Naive thymus-derived CD4-positive, alpha-beta T cell (primary cell): ENCODE results near the gene WDR26. TPM values are rescaled to one million over a fixed set of nuclear protein-coding genes. Genes with fewer than 3 reads are reported as not detected.
A peak's percentile ranks its signal among the peaks of the same experiment; 100 is the strongest.
"Not testable (repeated sequence)": the region's sequence is repeated elsewhere in the genome, so short reads cannot be mapped to it uniquely, and the experiment has no call there.

Experiments used
- ATAC-seq: fragments of 150-1000 bp; cut with Tn5 transposase; 2 replicates; pipeline ENCODE4 v1.10.0; 2021; ENCODE audit warnings: mild to moderate bottlenecking, moderate library complexity
- CTCF ChIA-PET: fragments of 350-600 bp; sonication (Branson Sonifier 250); formaldehyde crosslinking; loops from one replicate; lab custom pipeline; 2021; ENCODE audit warnings: antibody characterized with exemption; lab: Charles Lee
- POLR2A ChIA-PET: fragments of 350-600 bp; sonication (Branson Sonifier 250); formaldehyde crosslinking; loops from one replicate; lab custom pipeline; 2021; ENCODE audit warnings: antibody characterized with exemption, inconsistent platforms; lab: Charles Lee
- DNase-seq, 9 donors: peaks; one replicate each; pipeline versions ENCODE4 v3.0.0 to v3.0.0-alpha.2; 2020 to 2022; ENCODE audit warnings: mixed read lengths in 1 of 9
- H3K27ac ChIP-seq: one replicate; pipeline ENCODE4 v1.7.0; 2013; ENCODE audit warnings: mild to moderate bottlenecking, low read depth, low read length, moderate library complexity
- H3K27me3 ChIP-seq, 2 donors: one replicate each; pipeline ENCODE4 v1.7.0; 2013; ENCODE audit warnings: low read length in 2 of 2, mild to moderate bottlenecking in 2 of 2, moderate library complexity in 2 of 2; ENCODE audit not compliant: control insufficient read depth in 2 of 2, insufficient read depth in 2 of 2
- H3K36me3 ChIP-seq, 3 experiments: 1 replicate in 2 of 3; 2 replicates in 1 of 3; pipeline ENCODE4 v1.7.0; 2013; ENCODE audit warnings: low read length in 3 of 3, mild to moderate bottlenecking in 3 of 3, moderate library complexity in 1 of 3; ENCODE audit not compliant: insufficient read depth in 3 of 3, control insufficient read depth in 2 of 3
- H3K4me1 ChIP-seq, 2 donors: one replicate each; pipeline ENCODE4 v1.7.0; 2013; ENCODE audit warnings: low read length in 2 of 2, mild to moderate bottlenecking in 2 of 2, moderate library complexity in 1 of 2; ENCODE audit not compliant: control insufficient read depth in 2 of 2, insufficient read depth in 2 of 2
- H3K4me3 ChIP-seq: 2 replicates; pipeline ENCODE4 v1.7.0; 2013; ENCODE audit warnings: mild to moderate bottlenecking, low read length
- H3K9me3 ChIP-seq, 3 experiments: 1 replicate in 2 of 3; 2 replicates in 1 of 3; pipeline ENCODE4 v1.7.0; 2013; ENCODE audit warnings: low read length in 3 of 3; ENCODE audit not compliant: control insufficient read depth in 2 of 3
- H3K27ac Mint-ChIP-seq, 9 donors: one replicate each; pipeline ENCODE4 v1.8.0; 2020 to 2022; ENCODE audit warnings: mixed read lengths in 9 of 9, mild to moderate bottlenecking in 8 of 9, moderate library complexity in 5 of 9, inconsistent platforms in 2 of 9
- H3K27me3 Mint-ChIP-seq, 5 donors: one replicate each; pipeline ENCODE4 v1.8.0; 2021 to 2022; ENCODE audit warnings: mixed read lengths in 5 of 5, mild to moderate bottlenecking in 1 of 5
- H3K36me3 Mint-ChIP-seq, 5 donors: one replicate each; pipeline ENCODE4 v1.8.0; 2020 to 2022; ENCODE audit warnings: mixed read lengths in 5 of 5, mild to moderate bottlenecking in 3 of 5, inconsistent platforms in 1 of 5
- H3K4me1 Mint-ChIP-seq, 7 donors: one replicate each; pipeline ENCODE4 v1.8.0; 2020 to 2022; ENCODE audit warnings: mixed read lengths in 7 of 7, mild to moderate bottlenecking in 3 of 7, inconsistent platforms in 1 of 7
- H3K4me3 Mint-ChIP-seq, 10 donors: one replicate each; pipeline ENCODE4 v1.8.0; 2020 to 2022; ENCODE audit warnings: mild to moderate bottlenecking in 10 of 10, mixed read lengths in 10 of 10, moderate library complexity in 6 of 10, inconsistent platforms in 2 of 10
- H3K9me3 Mint-ChIP-seq, 11 donors: one replicate each; pipeline ENCODE4 v1.8.0; 2020 to 2022; ENCODE audit warnings: mixed read lengths in 11 of 11, mild to moderate bottlenecking in 4 of 11, inconsistent platforms in 1 of 11, moderate library complexity in 1 of 11
- intact Hi-C, 2 donors: fragments of 100-400 bp; cut with micrococcal nuclease; formaldehyde crosslinking; loops; one replicate each; pipeline ENCODE4 v1.15.1; 2023
- polyA plus RNA-seq, 2 donors: library from polyadenylated mRNA; unstranded; fragments of 300-500 nt; fragmentation: Illumina TruSeq; gene quantifications; one replicate each; pipeline ENCODE4 v1.2.3, GENCODE V29; 2021
- total RNA-seq, 6 experiments: library from RNA in 5 of 6; stranded (reverse) in 5 of 6; gene quantifications; 1 replicate in 5 of 6; 2 replicates in 1 of 6; pipeline ENCODE4 v1.2.3 and lab custom pipeline; 2021 to 2026

Gene WDR26
- total and polyA plus RNA-seq, 7 experiments from 2014 or later, result 1.7 to 164 (median 99.9) TPM

DNA sequence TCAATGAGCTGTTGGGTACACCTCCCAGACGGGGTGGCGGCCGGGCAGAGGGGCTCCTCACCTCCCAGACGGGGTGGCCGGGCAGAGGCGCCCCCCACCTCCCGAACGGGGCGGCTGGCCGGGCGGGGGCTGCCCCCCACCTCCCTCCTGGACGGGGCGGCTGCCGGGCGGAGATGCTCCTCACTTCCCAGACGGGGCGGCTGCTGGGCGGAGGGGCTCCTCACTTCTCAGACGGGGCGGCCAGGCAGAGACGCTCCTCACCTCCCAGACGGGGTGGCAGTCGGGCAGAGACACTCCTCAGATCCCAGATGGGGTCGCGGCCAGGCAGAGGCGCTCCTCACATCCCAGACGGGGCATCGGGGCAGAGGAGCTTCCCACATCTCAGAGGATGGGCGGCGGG, 84.9 kb downstream of the WDR26 start:
- DNase-seq, H3K27me3 ChIP-seq, H3K9me3 Mint-ChIP-seq, ATAC-seq, H3K9me3 ChIP-seq, H3K4me3 Mint-ChIP-seq, POLR2A ChIA-PET, H3K4me3 ChIP-seq, CTCF ChIA-PET, H3K27ac Mint-ChIP-seq, H3K36me3 ChIP-seq, H3K27ac ChIP-seq, H3K27me3 Mint-ChIP-seq: not testable (repeated sequence)
- Mint-ChIP-seq H3K4me1 (peaks cover 0 to 33% (median 27%) of the 10 kb centered on the region in 7 donors), H3K36me3 (peaks cover 0 to 10% (median 0%) of the 10 kb centered on the region in 5 donors)
- H3K4me1 ChIP-seq, result peaks cover 3 to 12% of the 10 kb centered on the region in 2 donors
- intact Hi-C loops, result loop anchor here in 1 of 2 donors (10.0 kb wide), 1 partner anchor 275 kb away; no protein-coding TSS in a partner anchor

DNA sequence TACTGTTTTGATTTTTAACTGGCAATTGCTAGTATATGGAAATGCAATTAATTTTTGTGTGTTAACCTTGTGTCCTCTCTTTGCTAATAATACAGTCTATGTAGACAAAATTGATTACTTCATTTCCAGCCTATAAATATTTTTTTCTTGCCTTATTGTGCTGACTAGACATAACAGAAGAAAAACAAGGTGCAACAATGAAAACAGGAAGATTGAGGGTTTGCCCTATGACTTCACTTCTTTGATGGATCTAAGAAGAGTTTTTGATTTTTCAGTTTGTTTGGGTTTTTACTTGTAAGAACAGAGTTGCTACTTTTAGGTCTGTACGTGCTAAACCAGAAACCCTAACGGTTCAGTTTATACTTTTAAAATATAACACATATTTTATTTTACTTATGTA, 86.5 kb downstream of the WDR26 start:
- no peak overlapping the region for H3K27ac ChIP-seq
- intact Hi-C loops, result no loop called here
- peaks cover 0 to 17% (median 6%) of the 10 kb centered on the region in 11 donors for H3K9me3 Mint-ChIP-seq
- DNase-seq (peak in 5 of 9 donors; percentile 24 to 56 (median 37)), ATAC-seq (peak; percentile 64)
- peaks cover 0 to 28% (median 20%) of the 10 kb centered on the region in 7 donors for H3K4me1 Mint-ChIP-seq
- ChIA-PET POLR2A (interaction anchor here (0.7 kb wide), 1 partner anchor 9 kb away, joined by 3 read pairs; no protein-coding TSS in a partner anchor), CTCF (no interaction called here)
- H3K9me3 ChIP-seq, result peaks cover 0 to 13% (median 0%) of the 10 kb centered on the region in 3 experiments
- no peak overlapping the region for H3K4me3 ChIP-seq
- H3K36me3 Mint-ChIP-seq, result peaks cover 0 to 17% (median 0%) of the 10 kb centered on the region in 5 donors
- peaks cover 3 to 12% of the 10 kb centered on the region in 2 donors for H3K4me1 ChIP-seq
- H3K27me3 ChIP-seq, result peaks cover 0 to 3% of the 10 kb centered on the region in 2 donors
- H3K27me3 Mint-ChIP-seq, result peaks cover 0 to 3% (median 0%) of the 10 kb centered on the region in 5 donors
- no peaks in the 10 kb centered on the region for H3K36me3 ChIP-seq
- peak overlapping the region in 8 of 10 donors; percentile 10 to 65 (median 53) for H3K4me3 Mint-ChIP-seq
- H3K27ac Mint-ChIP-seq, result peak overlapping the region in 8 of 9 donors; percentile 6 to 90 (median 68)

DNA sequence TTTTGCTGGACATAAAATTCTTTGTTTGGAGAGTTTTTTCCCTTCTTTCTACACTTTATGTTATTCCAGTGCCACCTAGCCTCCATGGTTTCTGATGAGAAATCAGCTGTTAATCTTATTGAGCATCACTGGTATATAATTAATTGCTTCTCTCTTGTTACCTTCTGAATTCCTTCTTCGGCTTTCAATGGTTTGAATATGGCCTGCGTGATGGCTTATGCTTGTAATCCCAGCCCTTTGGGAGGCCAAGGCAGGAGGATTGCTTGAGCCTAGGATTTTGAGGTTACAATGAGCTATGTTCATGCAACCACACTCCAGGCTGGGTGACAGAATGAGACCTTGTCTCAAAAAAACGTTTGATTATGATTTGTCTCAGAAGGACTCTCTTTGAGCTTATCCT, 90.9 kb downstream of the WDR26 start:
- Mint-ChIP-seq H3K27me3 (peaks cover 0 to 9% (median 0%) of the 10 kb centered on the region in 5 donors), H3K36me3 (peaks cover 0 to 26% (median 0%) of the 10 kb centered on the region in 5 donors), H3K9me3 (peaks cover 0 to 27% (median 6%) of the 10 kb centered on the region in 11 donors), H3K4me1 (peaks cover 2 to 35% (median 21%) of the 10 kb centered on the region in 7 donors), H3K27ac (peak overlapping the region in 2 of 9 donors; percentile 21 to 69), H3K4me3 (no peak overlapping the region)
- Histone ChIP-seq H3K36me3 (no peaks in the 10 kb centered on the region), H3K27ac (no peak overlapping the region), H3K4me3 (no peak overlapping the region), H3K4me1 (peaks cover 3 to 13% of the 10 kb centered on the region in 2 donors), H3K27me3 (peaks cover 0 to 3% of the 10 kb centered on the region in 2 donors), H3K9me3 (peaks cover 0 to 13% (median 0%) of the 10 kb centered on the region in 3 experiments)
- ATAC-seq (no peak), DNase-seq (peak in 1 of 9 donors; percentile 23)
- POLR2A ChIA-PET, result interaction anchor here (1.6 kb wide), 1 partner anchor 10 kb away, joined by 4 read pairs; no protein-coding TSS in a partner anchor
- intact Hi-C loops, result no loop called here
- CTCF ChIA-PET, result interaction anchor here (0.6 to 0.8 kb wide), 3 partner anchors 18 to 154 kb away, joined by 3 to 4 read pairs (median 3); no protein-coding TSS in a partner anchor

DNA sequence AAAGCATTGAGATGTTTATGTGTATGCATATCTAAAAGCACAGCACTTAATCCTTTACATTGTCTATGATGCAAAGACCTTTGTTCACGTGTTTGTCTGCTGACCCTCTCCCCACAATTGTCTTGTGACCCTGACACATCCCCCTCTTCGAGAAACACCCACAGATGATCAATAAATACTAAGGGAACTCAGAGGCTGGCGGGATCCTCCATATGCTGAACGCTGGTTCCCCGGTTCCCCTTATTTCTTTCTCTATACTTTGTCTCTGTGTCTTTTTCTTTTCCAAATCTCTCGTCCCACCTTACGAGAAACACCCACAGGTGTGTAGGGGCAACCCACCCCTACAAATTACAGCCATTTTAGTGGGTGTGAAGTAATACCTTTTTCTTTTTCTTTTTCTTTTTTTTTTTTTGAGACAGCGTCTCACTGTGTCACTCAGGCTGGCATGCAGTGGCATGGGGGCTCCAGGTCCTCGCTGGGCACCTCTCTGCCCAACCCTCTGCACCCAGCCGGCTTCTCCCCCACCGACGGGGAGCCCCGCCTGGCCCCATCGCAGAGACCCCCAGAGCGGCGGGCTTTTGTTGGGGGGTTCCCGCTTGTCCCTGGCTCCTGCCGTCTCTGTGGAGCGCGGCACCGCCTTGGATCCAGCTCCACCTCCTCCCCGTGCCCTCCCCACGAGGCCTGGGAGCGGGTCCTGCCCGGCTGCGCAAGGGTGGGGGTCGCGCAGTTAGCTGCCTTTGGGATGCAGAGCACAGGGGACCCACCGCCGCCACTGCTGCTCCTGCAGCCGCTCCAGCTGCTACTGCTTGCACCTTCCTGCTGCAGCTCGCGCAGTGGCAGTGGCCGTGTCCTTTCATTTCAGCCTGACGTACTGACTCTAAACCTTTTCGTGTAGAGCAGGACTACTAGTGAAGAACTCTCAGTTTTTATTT, 93.9 kb downstream of the WDR26 start:
- H3K27me3 ChIP-seq, H3K4me1 ChIP-seq, H3K27me3 Mint-ChIP-seq, H3K36me3 ChIP-seq, CTCF ChIA-PET: not testable (repeated sequence)
- peak overlapping the region in 3 of 9 donors; percentile 16 to 46 (median 18) for H3K27ac Mint-ChIP-seq
- H3K9me3 ChIP-seq, result peaks cover 0 to 13% (median 0%) of the 10 kb centered on the region in 3 experiments
- intact Hi-C loops, result loop anchor here (1.0 to 2.0 kb wide), 2 partner anchors 7 to 16 kb away; partner anchors contain the start of gene CNIH4 (in 1 of the 2)
- peak in 8 of 9 donors; percentile 11 to 45 (median 40) for DNase-seq
- H3K27ac ChIP-seq, result peak overlapping the region; percentile 42
- H3K4me3 ChIP-seq, result peak overlapping the region; percentile 56
- peak overlapping the region; percentile 55 to 83 (median 80) for H3K4me3 Mint-ChIP-seq
- H3K9me3 Mint-ChIP-seq, result peaks cover 0 to 27% (median 6%) of the 10 kb centered on the region in 11 donors
- H3K4me1 Mint-ChIP-seq, result peaks cover 0 to 12% (median 5%) of the 10 kb centered on the region in 7 donors
- POLR2A ChIA-PET, result interaction anchor here (0.8 to 0.9 kb wide), 2 partner anchors 156 to 224 kb away, joined by 3 to 4 read pairs; no protein-coding TSS in a partner anchor
- peak; percentile 81 for ATAC-seq
- peaks cover 0 to 20% (median 0%) of the 10 kb centered on the region in 5 donors for H3K36me3 Mint-ChIP-seq

DNA sequence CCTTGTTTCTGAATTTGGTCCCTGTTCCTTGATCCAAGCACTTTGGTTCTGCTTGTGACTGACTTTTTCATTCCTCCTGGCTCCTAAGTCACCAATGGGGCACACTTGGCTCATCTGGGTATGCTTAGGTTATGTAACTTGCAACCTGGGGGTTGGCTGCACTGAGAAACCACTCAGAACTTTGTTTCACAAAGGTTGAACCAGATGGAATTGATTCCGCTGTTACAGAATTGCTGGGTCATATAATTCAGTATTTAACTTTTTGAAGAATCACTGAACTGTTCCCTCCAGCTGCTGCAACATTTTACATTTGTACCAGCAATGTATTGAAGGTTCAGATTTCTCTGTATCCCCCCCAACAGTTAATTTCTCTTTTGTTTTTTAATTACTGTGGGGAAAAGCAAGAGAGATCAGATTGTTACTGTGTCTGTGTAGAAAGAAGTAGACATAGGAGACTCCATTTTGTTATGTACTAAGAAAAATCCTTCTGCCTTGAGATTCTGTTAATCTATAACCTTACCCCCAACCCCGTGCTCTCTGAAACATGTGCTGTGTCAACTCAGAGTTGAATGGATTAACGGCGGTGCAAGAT, 95.1 kb downstream of the WDR26 start:
- Histone ChIP-seq H3K27ac (no peak overlapping the region), H3K36me3 (no peaks in the 10 kb centered on the region), H3K9me3 (peaks cover 0 to 13% (median 0%) of the 10 kb centered on the region in 3 experiments), H3K4me3 (no peak overlapping the region), H3K27me3 (no peaks in the 10 kb centered on the region), H3K4me1 (peaks cover 0 to 3% of the 10 kb centered on the region in 2 donors)
- ATAC-seq (no peak), DNase-seq (no peak)
- intact Hi-C loops, result loop anchor here in 1 of 2 donors (2.0 kb wide), 1 partner anchor 17 kb away; the partner anchor contains the start of gene CNIH4
- H3K4me3 Mint-ChIP-seq, result no peak overlapping the region
- CTCF ChIA-PET, result no interaction called here
- H3K36me3 Mint-ChIP-seq, result peaks cover 0 to 16% (median 0%) of the 10 kb centered on the region in 5 donors
- no peak overlapping the region for H3K27ac Mint-ChIP-seq
- peaks cover 0 to 13% (median 5%) of the 10 kb centered on the region in 7 donors for H3K4me1 Mint-ChIP-seq
- peaks cover 0 to 24% (median 6%) of the 10 kb centered on the region in 11 donors for H3K9me3 Mint-ChIP-seq
- POLR2A ChIA-PET, result interaction anchor here (0.8 kb wide), 1 partner anchor 117 kb away, joined by 3 read pairs; no protein-coding TSS in a partner anchor
- peaks cover 0 to 6% (median 0%) of the 10 kb centered on the region in 5 donors for H3K27me3 Mint-ChIP-seq
